NCI-H2227 (cell line): ENCODE measurements around the gene PTPN20.

Experiments
- DNase-seq: peaks from one replicate; lab custom pipeline; 2025; ENCODE audit not compliant: unreplicated experiment; lab: John Stamatoyannopoulos, UW

PTPN20 gene

DNA sequence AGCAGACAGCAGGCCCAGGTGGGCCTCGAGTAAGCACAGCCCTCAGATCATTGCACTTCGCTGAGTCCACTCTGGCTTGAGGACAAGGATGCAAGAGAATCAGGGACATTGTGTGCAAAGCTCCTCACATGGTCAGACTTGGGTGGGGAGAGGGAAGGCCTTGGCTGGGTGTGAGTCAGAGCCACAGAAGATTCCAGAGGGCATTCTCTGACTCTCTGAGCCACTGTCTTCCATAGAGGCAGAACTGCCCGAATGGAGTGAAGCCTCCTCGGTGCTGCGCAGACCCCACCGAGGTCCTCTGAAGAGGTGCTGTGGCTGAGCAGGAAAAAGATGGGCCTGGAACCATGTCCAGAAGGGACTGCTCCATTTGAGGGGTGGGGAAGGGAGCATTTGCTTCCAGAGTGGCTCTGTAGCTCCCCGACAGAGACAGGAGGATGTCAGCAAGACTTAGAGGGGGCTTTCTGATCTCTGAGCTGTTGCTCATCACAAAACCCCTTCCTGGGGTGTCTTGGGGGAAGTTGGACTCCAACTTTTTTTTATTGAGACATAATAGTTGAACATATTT is 120.8 kb downstream of the PTPN20 start:
- no peak for DNase-seq

DNA sequence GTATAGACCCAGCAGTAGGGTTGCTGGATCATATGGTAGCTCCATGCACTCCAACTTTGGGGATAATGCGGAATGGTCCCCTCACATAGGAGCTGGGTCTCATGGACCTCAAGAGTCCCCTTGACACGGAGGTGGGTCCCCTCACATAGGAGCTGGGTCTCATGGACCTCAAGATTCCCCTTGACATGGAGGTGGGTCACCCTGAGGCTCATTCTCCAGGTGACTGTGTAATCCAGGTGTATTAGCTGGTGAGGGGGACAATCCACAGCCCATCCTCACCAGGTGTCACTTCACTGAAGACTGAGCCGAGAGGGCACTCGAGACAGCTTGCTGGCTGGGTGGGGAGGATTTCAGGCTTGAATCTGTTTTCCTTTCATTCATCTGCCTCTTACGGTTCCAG is 121.9 kb downstream of the PTPN20 start:
- no peak for DNase-seq

DNA sequence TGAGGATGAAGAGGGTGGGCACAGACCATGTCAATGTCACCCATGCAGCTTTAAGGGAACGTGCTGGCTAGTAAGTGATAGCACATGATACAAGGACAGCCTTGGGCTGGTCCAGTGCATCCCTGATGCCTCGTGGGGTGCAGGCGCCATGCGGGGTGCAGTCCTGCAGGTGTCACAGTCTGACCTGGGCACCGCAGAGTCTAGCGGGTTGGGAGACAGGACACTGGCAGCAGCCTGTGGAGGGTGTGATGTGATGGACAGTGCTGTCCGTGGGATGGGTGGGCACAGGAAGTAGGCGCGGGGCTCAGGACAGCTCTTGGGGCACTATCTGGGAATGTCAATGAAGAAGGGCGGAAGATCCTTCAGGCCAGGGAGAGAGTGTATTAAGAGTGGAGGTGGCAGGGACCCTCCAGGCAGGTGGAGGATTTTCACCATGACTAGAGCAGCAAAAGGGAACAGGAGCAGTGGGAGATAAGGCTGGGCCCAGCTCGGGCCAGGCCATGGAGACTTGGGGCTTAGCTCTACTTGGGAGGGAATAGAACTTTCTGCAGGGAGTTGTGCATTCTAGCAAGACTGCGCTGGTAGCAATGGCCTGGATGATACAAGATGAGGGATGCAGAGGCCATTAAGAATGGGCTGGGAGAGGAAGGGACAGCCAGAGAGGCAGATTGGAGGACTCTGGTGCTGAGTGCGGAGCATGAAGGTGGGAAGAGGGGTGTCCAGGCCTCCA is 122.5 kb downstream of the PTPN20 start:
- no peak for DNase-seq

DNA sequence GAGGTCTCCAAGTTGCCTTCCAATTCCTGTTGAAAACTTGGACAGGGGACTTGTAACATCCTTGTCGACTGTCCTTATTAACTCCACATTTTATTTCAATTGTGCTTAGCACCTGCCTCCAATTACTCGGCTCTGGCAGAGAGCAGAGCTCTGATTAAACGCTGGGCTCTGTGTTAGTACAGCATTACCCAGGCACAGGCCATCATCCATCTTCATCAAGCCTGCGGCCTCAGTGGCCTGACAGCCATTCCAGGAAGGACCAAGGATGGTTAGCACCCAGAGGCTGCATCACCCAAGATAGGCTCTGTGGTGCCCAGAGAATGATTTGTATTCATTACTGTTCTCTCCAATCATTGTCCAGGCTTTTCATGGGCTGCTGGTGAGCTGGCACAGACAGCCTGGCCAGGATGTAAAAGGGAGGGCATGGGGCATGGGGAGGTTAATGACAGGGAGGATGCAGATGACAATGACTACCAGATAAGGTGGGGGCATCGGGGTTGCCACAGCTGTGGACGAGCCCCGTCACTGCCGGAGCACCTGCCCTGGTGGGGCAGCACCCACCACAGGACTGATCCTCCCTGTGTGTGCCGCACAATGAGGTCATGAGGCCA is 123.3 kb downstream of the PTPN20 start:
- no peak for DNase-seq

DNA sequence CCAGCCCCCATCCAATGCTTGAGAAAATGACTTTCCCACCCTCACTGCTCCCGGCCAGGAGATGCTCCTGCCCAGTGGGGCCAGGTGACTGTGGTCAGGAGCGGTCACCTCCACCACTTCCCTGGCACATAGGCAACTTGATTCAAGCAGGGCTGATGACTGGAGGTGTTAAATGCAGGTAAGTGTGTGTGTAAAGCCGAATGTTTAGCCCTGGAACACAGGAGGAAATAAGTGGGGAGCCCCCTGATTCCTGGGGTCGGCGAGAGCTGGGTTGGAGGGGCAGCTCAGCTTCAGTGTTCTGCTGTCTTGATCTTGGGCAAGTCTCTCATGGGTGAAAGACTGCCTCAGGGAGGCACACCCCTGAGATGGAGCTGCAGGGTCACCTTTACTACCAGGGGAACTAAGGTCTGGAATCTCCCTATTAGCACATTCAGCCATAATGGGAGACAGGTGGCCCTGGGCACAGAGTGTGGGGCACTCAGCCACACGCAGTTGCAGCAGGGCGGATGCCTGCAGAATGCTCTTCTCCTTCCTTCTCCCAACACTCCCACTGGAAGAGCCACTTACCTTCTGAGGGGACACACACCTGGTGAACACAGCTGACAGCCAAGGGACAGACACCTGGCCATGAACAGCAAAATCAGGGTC is 124.1 kb downstream of the PTPN20 start:
- DNase-seq = no peak

- no peak for DNase-seq
Observed at GRCh38 chr10:47035819-47036337, 124.7 kb downstream of the PTPN20 start.

DNA sequence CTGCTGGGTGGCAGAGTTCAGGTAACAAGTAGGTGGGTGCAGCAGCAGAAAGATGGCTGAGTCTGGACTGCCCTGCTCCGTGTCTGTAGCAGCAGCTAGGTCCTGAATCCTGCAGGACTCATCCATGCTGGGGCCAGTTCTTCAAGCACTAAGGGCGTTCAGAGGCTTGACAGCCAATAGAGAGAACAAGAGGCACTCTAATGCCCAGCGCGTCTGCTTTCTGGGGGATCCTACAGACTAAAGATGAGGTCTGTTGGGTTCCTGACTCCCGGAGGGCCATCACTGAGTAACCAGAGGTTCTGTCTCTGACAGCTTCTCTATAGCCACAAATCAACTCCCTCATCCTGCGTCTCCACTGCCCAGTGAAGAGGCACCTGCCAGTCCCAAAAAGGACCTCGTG is 125.5 kb downstream of the PTPN20 start:
- DNase-seq = no peak

DNA sequence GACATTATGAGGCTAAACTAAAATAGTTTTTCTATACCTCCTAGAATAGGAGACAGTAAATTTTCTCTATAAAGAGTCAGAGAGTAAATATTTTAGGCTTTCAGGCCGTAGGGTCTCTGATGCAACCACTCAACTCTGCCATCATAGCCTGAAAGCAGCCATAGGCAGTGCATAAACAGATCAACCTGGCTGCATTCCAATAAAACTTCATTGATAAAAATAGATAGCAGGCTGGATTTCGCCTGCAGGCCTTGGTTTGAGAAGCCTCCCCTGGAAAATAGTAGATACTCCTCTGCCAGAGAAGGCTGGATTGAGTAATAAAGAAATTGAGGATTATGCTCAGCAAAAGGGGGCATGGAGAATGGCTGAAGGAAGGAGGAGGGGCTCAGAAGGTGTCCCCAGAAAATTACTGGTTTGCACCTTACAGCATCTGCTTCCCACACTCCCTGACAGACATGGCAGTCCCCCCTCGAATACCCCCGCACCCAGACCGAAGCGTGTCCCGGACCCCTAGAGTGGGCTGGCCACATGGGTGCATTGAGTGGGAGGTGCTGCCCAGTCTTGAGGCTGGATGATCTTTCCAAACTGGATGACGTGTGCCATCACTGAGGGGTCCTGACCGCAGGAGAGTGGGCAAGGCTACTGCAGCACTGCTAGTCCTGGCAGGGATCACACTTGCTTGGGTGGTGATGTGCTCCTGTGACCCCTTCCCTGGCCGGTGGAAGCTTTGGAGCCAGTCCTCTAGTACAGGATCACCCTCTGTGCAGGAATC is 126.6 kb downstream of the PTPN20 start:
- DNase-seq = no peak

- no peak for DNase-seq
Observed at GRCh38 chr10:47038881-47039561, 127.8 kb downstream of the PTPN20 start.

- no peak for DNase-seq
Observed at GRCh38 chr10:47039562-47039913, 128.3 kb downstream of the PTPN20 start.

DNA sequence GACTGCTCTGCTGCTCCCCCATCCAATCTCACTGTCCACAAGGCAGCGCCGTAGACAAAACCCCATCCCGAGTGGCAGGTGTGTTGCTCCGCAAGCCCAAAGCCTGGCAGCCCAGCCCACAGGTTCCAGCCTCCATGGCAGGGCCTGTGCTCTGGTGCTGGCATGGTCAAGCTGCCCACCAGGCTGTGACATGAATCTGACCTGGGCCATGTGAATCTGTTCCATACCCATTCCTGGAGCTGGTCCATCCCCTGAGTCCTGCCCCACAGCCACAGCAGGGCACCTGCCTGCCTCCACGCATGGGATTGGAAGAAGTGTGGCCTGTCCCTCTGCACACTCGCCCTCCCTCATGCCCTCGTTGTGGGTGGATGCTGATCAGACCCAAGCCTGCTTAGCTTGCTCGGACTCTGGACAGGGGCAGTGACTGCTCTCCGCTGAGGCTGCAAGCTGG is 128.8 kb downstream of the PTPN20 start:
- DNase-seq = no peak

GRCh38 chr10:47040681-47041080 is 129.5 kb downstream of the PTPN20 start:
- DNase-seq = no peak

- DNase-seq = no peak
Observed at GRCh38 chr10:47041396-47042198, 130.4 kb downstream of the PTPN20 start.

DNA sequence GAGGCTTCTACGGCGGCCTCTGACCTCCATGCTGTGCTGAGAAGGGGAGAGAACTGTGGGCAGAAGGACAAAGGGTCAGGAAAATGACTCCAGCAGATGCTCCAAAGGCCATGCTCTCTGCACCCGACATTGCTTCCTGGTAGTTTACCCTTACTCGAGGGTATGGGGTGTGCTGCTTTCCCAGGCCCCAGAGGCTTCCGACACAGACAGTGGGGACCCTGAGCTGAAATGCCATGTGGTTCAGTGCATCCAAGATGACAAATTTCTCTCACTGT is 130.9 kb downstream of the PTPN20 start:
- DNase-seq = no peak

DNA sequence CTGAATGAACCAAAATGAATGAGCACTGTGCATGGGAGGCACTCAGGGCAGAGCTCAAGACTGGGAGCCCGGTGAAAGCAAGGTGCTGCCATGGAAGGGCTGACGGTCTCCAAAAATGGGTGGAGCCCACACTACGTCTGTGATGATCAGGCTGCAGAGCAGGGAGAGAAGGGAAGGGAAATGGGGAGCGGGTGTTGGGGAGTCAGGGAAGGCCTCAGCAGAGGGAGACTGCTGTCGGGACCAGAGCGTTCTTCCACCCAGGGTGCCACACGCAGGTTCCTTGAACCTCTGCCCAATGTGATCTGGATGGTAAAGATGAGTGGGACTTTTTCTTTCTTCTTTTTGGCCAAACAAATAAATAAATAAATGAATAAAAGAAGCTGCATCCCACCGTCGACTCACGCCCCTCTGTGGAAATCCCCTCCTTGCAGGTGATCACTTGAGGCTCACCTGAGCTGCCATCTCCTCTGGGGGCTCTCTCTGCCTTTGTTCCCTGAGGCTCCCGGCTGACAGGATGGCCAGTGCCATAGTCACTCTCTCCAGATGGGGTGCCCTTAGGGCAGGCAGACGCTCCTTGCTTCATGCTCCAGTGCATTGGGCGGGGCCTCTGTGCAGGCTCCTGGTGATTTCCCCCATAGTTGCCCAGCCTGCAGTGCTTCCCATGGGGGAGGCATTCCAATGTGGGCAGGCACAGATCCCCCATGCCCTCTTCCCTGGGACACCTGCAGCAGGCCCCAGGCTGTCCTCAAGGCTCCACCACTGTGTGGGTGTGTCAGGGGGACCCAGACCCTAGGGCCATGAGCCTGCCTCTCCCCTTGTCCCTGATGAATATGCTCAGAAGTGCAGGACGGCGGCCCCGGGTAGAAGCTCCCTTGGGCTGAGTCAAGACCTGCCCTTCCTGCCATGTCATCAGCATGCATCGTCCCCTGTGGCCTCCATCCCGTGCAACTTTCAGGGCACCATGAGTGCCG is 131.8 kb downstream of the PTPN20 start:
- DNase-seq = no peak

- no peak for DNase-seq
Observed at GRCh38 chr10:47043928-47044538, 132.8 kb downstream of the PTPN20 start.

GRCh38 chr10:47044741-47045140 is 133.5 kb downstream of the PTPN20 start:
- no peak for DNase-seq

GRCh38 chr10:47045331-47045861 is 134.2 kb downstream of the PTPN20 start:
- DNase-seq = no peak
